Raji (cell line): ENCODE data around the gene FAM120A.

Source experiments
- POLR2A ChIP-seq: IDR thresholded peaks from 2 replicates; pipeline ENCODE4 v1.6.1; 2011; ENCODE audit warnings: low read depth, low read length, control low read depth; ENCODE audit not compliant: insufficient read depth

The FAM120A gene

DNA sequence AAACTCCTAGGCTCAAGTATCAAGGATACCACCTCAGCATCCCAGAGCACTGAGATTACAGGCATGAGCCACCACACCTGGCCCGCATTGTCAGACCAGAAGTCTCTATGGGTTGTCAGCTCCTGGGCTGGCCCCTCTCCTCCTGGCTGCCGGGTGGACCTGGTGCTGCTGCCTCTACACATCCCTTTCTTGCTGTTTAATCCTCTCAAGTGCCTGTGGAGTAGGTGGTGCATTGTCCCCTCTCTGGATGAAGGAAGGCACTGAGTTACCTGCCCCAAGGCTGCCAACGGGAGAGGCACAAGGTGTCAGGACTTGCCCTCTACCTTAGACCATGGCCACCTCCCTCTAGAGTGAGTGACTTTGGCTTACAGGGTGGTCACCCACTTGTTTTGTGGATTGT is 162.3 kb downstream of the FAM120A start:
- TF ChIP-seq POLR2A: no peak

- no peak for TF ChIP-seq POLR2A
These were observed 163.5 kb downstream of the FAM120A start for GRCh38 chr9:93614830-93615468.
